Gastroesophageal sphincter (tissue), 3 donors: ENCODE measurements around the gene FOXF1.

Experiments
- EP300 ChIP-seq: sonication (generic); formaldehyde crosslinking; IDR thresholded peaks from one replicate; pipeline ENCODE4 v1.6.1; 2017; ENCODE audit warnings: antibody characterized with exemption, mild to moderate bottlenecking
- TF ChIP-seq, protein P1 (sequence below), 4 experiments: fragments of 200-600 bp in 2 of 4; fragments of 450-650 bp in 2 of 4; sonication (generic) in 1 of 4; IDR thresholded peaks; one replicate each; pipeline ENCODE4 v1.5.1; 2017 to 2019; ENCODE audit warnings: antibody characterized with exemption in 4 of 4, mild to moderate bottlenecking in 2 of 4, moderate library complexity in 2 of 4

- TF ChIP-seq EP300: no peak
- TF ChIP-seq, protein P1, sequence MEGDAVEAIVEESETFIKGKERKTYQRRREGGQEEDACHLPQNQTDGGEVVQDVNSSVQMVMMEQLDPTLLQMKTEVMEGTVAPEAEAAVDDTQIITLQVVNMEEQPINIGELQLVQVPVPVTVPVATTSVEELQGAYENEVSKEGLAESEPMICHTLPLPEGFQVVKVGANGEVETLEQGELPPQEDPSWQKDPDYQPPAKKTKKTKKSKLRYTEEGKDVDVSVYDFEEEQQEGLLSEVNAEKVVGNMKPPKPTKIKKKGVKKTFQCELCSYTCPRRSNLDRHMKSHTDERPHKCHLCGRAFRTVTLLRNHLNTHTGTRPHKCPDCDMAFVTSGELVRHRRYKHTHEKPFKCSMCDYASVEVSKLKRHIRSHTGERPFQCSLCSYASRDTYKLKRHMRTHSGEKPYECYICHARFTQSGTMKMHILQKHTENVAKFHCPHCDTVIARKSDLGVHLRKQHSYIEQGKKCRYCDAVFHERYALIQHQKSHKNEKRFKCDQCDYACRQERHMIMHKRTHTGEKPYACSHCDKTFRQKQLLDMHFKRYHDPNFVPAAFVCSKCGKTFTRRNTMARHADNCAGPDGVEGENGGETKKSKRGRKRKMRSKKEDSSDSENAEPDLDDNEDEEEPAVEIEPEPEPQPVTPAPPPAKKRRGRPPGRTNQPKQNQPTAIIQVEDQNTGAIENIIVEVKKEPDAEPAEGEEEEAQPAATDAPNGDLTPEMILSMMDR (IDR thresholded peaks at IDR 0.05): no peak
Measured at GRCh38 chr16:86492267-86492960, 17.9 kb upstream of the FOXF1 start.
